Small intestine (tissue), 16 donors: Measurements from ENCODE around the gene RAB33A. TPM values are rescaled to one million over a fixed set of nuclear protein-coding genes. Genes with fewer than 3 reads are reported as not detected.

Source experiments
- DNase-seq, 2 donors: peaks; one replicate each; pipeline versions ENCODE4 v3.0.0 to v3.0.0-alpha.2; 2013
- FAIRE-seq: peaks from 2 replicates; lab custom pipeline; 2012; peaks lifted over from hg19 to GRCh38; lab: Jason Lieb, UNC
- H3K27ac ChIP-seq, 3 donors: one replicate each; pipeline ENCODE4 v1.5.1; 2013; ENCODE audit warnings: low read length in 2 of 3, mild to moderate bottlenecking in 2 of 3, control low read depth in 1 of 3, inconsistent platforms in 1 of 3, low read depth in 1 of 3, moderate library complexity in 1 of 3
- H3K27me3 ChIP-seq, 3 donors: one replicate each; pipeline ENCODE4 v1.6.1; 2013; ENCODE audit warnings: low read length in 3 of 3, inconsistent platforms in 1 of 3; ENCODE audit not compliant: control insufficient read depth in 3 of 3, insufficient read depth in 3 of 3
- H3K36me3 ChIP-seq, 3 donors: one replicate each; pipeline ENCODE4 v1.6.1; 2013; ENCODE audit warnings: low read length in 3 of 3, inconsistent platforms in 1 of 3, low read depth in 1 of 3, mild to moderate bottlenecking in 1 of 3, moderate library complexity in 1 of 3; ENCODE audit not compliant: control insufficient read depth in 3 of 3, insufficient read depth in 2 of 3
- H3K4me1 ChIP-seq, 3 donors: one replicate each; pipeline ENCODE4 v1.6.1; 2013; ENCODE audit warnings: low read length in 2 of 3, inconsistent platforms in 1 of 3, low read depth in 1 of 3, mild to moderate bottlenecking in 1 of 3, moderate library complexity in 1 of 3; ENCODE audit not compliant: control insufficient read depth in 3 of 3, insufficient read depth in 2 of 3
- H3K4me3 ChIP-seq, 3 donors: one replicate each; pipeline ENCODE4 v1.5.1; 2013; ENCODE audit warnings: low read length in 3 of 3, control low read depth in 1 of 3, inconsistent platforms in 1 of 3, low read depth in 1 of 3, mild to moderate bottlenecking in 1 of 3, moderate library complexity in 1 of 3
- H3K9me3 ChIP-seq, 2 donors: one replicate each; pipeline ENCODE4 v1.6.1; 2013; ENCODE audit warnings: low read depth in 1 of 2, low read length in 1 of 2; ENCODE audit not compliant: control insufficient read depth in 2 of 2, insufficient read depth in 1 of 2
- WGBS, 3 donors: extraction: QIAGEN DNeasy Blood & Tissue Kit; methylation state at CpG; one replicate each; pipeline ENCODE4 v1.1.7; 2013; 5-methylcytosine and 5-hydroxymethylcytosine counted together
- long read RNA-seq, 10 donors: transcript quantifications; one replicate each; lab custom pipeline, GENCODE V29; 2026
- polyA plus RNA-seq, 4 donors: library from polyadenylated mRNA; stranded (reverse) in 3 of 4; unstranded in 1 of 4; fragments of 200-250 nt in 3 of 4; fragments of 120-200 nt in 1 of 4; gene quantifications; one replicate each; pipeline versions ENCODE4 v1.2.1 to v1.2.3, GENCODE V29; 2013
- donor health status: healthy with polysubstance abuse.
- donor health status: control.
- donor health status: control.
- donor health status: Bipolar disorder and iron deficiency.
- donor health status: healthy.

RAB33A gene
- polyA plus RNA-seq = 1 to 10 TPM in 2 of 4 donors, under 1 TPM in 2; 0.50 to 1.1 (median 0.94) TPM
- long read RNA-seq, donor 1, partial matches to known transcripts = 0 of 2 reads
- long read RNA-seq, donor 1, other reads (novel, unspliced or antisense) = 0 of 2 reads
- long read RNA-seq, donor 2 = 0 reads
- long read RNA-seq, donor 3 = 0 reads
- long read RNA-seq, donor 4 = 0 reads
- long read RNA-seq, donor 5 = 0 reads
- long read RNA-seq, donor 6 = 0 reads
- long read RNA-seq, donor 7, partial matches to known transcripts = 0 of 1 reads
- long read RNA-seq, donor 7, other reads (novel, unspliced or antisense) = 0 of 1 reads
- long read RNA-seq, donor 8 = 0 reads
- long read RNA-seq, donor 9 = 0 reads
- long read RNA-seq, donor 10 = 0 reads

- Histone ChIP-seq H3K4me3 (peak within 1 kb of the TSS; percentile 46 to 48 (median 46)), H3K27ac (peak within 1 kb of the TSS in 1 of 3 donors; percentile 89), H3K36me3 (no peaks in the 10 kb centered on the region), H3K27me3 (peaks cover 0 to 37% (median 0%) of the 10 kb centered on the region in 3 donors), H3K9me3 (no peaks in the 10 kb centered on the region), H3K4me1 (peaks cover 0 to 7% (median 0%) of the 10 kb centered on the region in 3 donors)
- WGBS, 3 donors = 0 to 41% (median 26%) methylated on average over 18 to 61 of the region's 61 CpGs
- FAIRE-seq (no peak), DNase-seq (peak in 1 of 2 donors; percentile 35)
Observed at GRCh38 chrX:130171446-130172126, at the start of gene RAB33A. Gene RAB33A (plus strand): TSS chrX:130171962. CDS start chrX:130172063, 101 bp downstream.

- Histone ChIP-seq H3K27me3 (no peaks in the 10 kb centered on the region), H3K9me3 (no peaks in the 10 kb centered on the region), H3K27ac (peak overlapping the region in 1 of 3 donors; percentile 68), H3K4me3 (no peak overlapping the region), H3K36me3 (peaks cover 0 to 23% (median 0%) of the 10 kb centered on the region in 3 donors), H3K4me1 (no peaks in the 10 kb centered on the region)
- FAIRE-seq = no peak
- 65 to 85% (median 81%) methylated on average over 4 of the region's 4 CpGs for WGBS, 3 donors
- DNase-seq = no peak
Observed at GRCh38 chrX:130124577-130124976, 47.2 kb upstream of the RAB33A start.

GRCh38 chrX:130125091-130125874 lies 46.5 kb upstream of the RAB33A start:
- Histone ChIP-seq H3K4me1 (no peaks in the 10 kb centered on the region), H3K27me3 (no peaks in the 10 kb centered on the region), H3K9me3 (no peaks in the 10 kb centered on the region), H3K36me3 (peaks cover 0 to 30% (median 0%) of the 10 kb centered on the region in 3 donors), H3K4me3 (no peak overlapping the region), H3K27ac (peak overlapping the region in 2 of 3 donors; percentile 28 to 68)
- 54 to 70% (median 63%) methylated on average over 11 to 13 of the region's 13 CpGs for WGBS, 3 donors
- DNase-seq (no peak), FAIRE-seq (no peak)

GRCh38 chrX:130130990-130131389 lies 40.8 kb upstream of the RAB33A start:
- Histone ChIP-seq H3K27ac (no peak overlapping the region), H3K36me3 (peaks cover 1 to 37% (median 2%) of the 10 kb centered on the region in 3 donors), H3K4me1 (peaks cover 0 to 1% (median 0%) of the 10 kb centered on the region in 3 donors), H3K9me3 (no peaks in the 10 kb centered on the region), H3K27me3 (no peaks in the 10 kb centered on the region), H3K4me3 (no peak overlapping the region)
- 85 to 97% (median 94%) methylated on average over 5 of the region's 5 CpGs for WGBS, 3 donors
- DNase-seq (no peak), FAIRE-seq (no peak)

GRCh38 chrX:130136496-130136895 lies 35.3 kb upstream of the RAB33A start:
- H3K36me3 ChIP-seq = peaks cover 1 to 31% (median 4%) of the 10 kb centered on the region in 3 donors
- no peak overlapping the region for H3K27ac ChIP-seq
- DNase-seq (peak in 1 of 2 donors; percentile 12), FAIRE-seq (no peak)
- peaks cover 0 to 3% (median 0%) of the 10 kb centered on the region in 3 donors for H3K4me1 ChIP-seq
- WGBS, 3 donors = 76 to 88% (median 79%) methylated on average over 5 of the region's 5 CpGs
- no peak overlapping the region for H3K4me3 ChIP-seq
- no peaks in the 10 kb centered on the region for H3K9me3 ChIP-seq
- no peaks in the 10 kb centered on the region for H3K27me3 ChIP-seq

GRCh38 chrX:130136961-130137360 lies 34.8 kb upstream of the RAB33A start:
- peaks cover 1 to 29% (median 4%) of the 10 kb centered on the region in 3 donors for H3K36me3 ChIP-seq
- H3K9me3 ChIP-seq = no peaks in the 10 kb centered on the region
- H3K4me3 ChIP-seq = no peak overlapping the region
- no peak overlapping the region for H3K27ac ChIP-seq
- 88 to 94% (median 92%) methylated on average over 8 of the region's 8 CpGs for whole genome bisulfite sequencing, 3 donors
- peaks cover 0 to 3% (median 0%) of the 10 kb centered on the region in 3 donors for H3K4me1 ChIP-seq
- no peak for DNase-seq
- H3K27me3 ChIP-seq = no peaks in the 10 kb centered on the region
- no peak for FAIRE-seq

GRCh38 chrX:130139474-130140201 lies 32.1 kb upstream of the RAB33A start:
- Histone ChIP-seq H3K4me3 (no peak overlapping the region), H3K36me3 (peaks cover 0 to 27% (median 6%) of the 10 kb centered on the region in 3 donors), H3K27me3 (no peaks in the 10 kb centered on the region), H3K9me3 (no peaks in the 10 kb centered on the region), H3K27ac (no peak overlapping the region), H3K4me1 (peaks cover 0 to 3% (median 0%) of the 10 kb centered on the region in 3 donors)
- 51 to 68% (median 59%) methylated on average over 3 of the region's 3 CpGs for WGBS, 3 donors
- no peak for DNase-seq
- FAIRE-seq = no peak
